H1 (cell line): ENCODE results near the gene PCDH18. TPM values are rescaled to one million over a fixed set of nuclear protein-coding genes. Genes with fewer than 3 reads are reported as not detected.

Experiments
- CTCF ChIA-PET: fragments of 300-600 bp; sonication (Branson Sonifier 250); formaldehyde crosslinking; loops from one replicate; lab custom pipeline; 2021; ENCODE audit not compliant: partially characterized antibody; lab: Charles Lee
- POLR2A ChIA-PET: fragments of 300-600 bp; sonication (Branson Sonifier 250); formaldehyde crosslinking; loops from one replicate; lab custom pipeline; 2021; ENCODE audit warnings: inconsistent platforms; ENCODE audit not compliant: partially characterized antibody; lab: Charles Lee
- DNase-seq, 2 experiments: peaks; one replicate each; pipeline versions ENCODE4 v3.0.0 to v3.0.0-alpha.2; 2010 to 2022; ENCODE audit warnings: low spot score in 2 of 2, low read depth in 1 of 2, mixed read lengths in 1 of 2
- FAIRE-seq: peaks from 2 replicates; lab custom pipeline; 2011; peaks lifted over from hg19 to GRCh38; lab: Jason Lieb, UNC
- H2AFZ ChIP-seq: 2 replicates; pipeline ENCODE4 v1.8.1; 2012; ENCODE audit warnings: low read length, inconsistent platforms
- H2AK5ac ChIP-seq: 2 replicates; pipeline ENCODE4 v1.6.1; 2013; ENCODE audit warnings: low read depth, low read length
- H2BK120ac ChIP-seq: replicated peaks from 2 replicates; pipeline ENCODE3; 2013; ENCODE audit warnings: low read depth, low read length, inconsistent platforms
- H2BK12ac ChIP-seq: 2 replicates; pipeline ENCODE4 v1.6.1; 2013; ENCODE audit warnings: low read depth, low read length
- H2BK15ac ChIP-seq: 2 replicates; pipeline ENCODE4 v1.6.1; 2013; ENCODE audit warnings: low read length
- H2BK20ac ChIP-seq: 2 replicates; pipeline ENCODE4 v1.6.1; 2013; ENCODE audit warnings: low read length
- H2BK5ac ChIP-seq: 2 replicates; pipeline ENCODE4 v1.6.1; 2013; ENCODE audit warnings: low read depth, low read length
- H3K14ac ChIP-seq: 2 replicates; pipeline ENCODE4 v1.6.1; 2013; ENCODE audit warnings: inconsistent platforms; ENCODE audit not compliant: insufficient read length
- H3K18ac ChIP-seq: 2 replicates; pipeline ENCODE4 v1.6.1; 2013; ENCODE audit warnings: low read length; ENCODE audit errors: extremely low read depth
- H3K23ac ChIP-seq: 2 replicates; pipeline ENCODE4 v1.6.1; 2013; ENCODE audit warnings: inconsistent platforms; ENCODE audit not compliant: insufficient read length
- H3K23me2 ChIP-seq: 2 replicates; pipeline ENCODE4 v1.6.1; 2013; ENCODE audit warnings: low read depth, low read length
- H3K27ac ChIP-seq: 2 replicates; pipeline ENCODE4 v1.6.1; 2011; ENCODE audit warnings: low read depth, low read length, inconsistent platforms
- H3K27me3 ChIP-seq, 4 experiments: replicated peaks in 1 of 4; 1 replicate in 1 of 4; 2 replicates in 3 of 4; pipeline versions ENCODE4 v1.6.1 to v1.8.1; 2011 to 2013; ENCODE audit warnings: low read length in 3 of 4, mild to moderate bottlenecking in 3 of 4, inconsistent platforms in 2 of 4, mixed read lengths in 2 of 4, moderate library complexity in 1 of 4; ENCODE audit not compliant: control insufficient read depth in 3 of 4, insufficient read depth in 3 of 4; ENCODE audit errors: extremely low read depth in 1 of 4
- H3K36me3 ChIP-seq, 4 experiments: 2 replicates each; pipeline versions ENCODE4 v1.6.1 to v1.8.1; 2011 to 2013; ENCODE audit warnings: mild to moderate bottlenecking in 4 of 4, low read length in 3 of 4, moderate library complexity in 2 of 4, control low read depth in 1 of 4, inconsistent platforms in 1 of 4; ENCODE audit not compliant: insufficient read depth in 4 of 4, control insufficient read depth in 2 of 4
- H3K4ac ChIP-seq: replicated peaks from 2 replicates; pipeline ENCODE3; 2013; ENCODE audit warnings: low read length, low read depth, mixed read lengths, inconsistent platforms; ENCODE audit not compliant: insufficient read length
- H3K4me1 ChIP-seq, 4 experiments: replicated peaks in 1 of 4; 1 replicate in 1 of 4; 2 replicates in 3 of 4; pipeline versions ENCODE4 v1.6.1 to v1.8.1; 2011 to 2013; ENCODE audit warnings: low read length in 3 of 4, inconsistent platforms in 2 of 4, mixed read lengths in 1 of 4; ENCODE audit not compliant: insufficient read depth in 4 of 4, control insufficient read depth in 3 of 4
- H3K4me2 ChIP-seq, 2 experiments: 2 replicates each; pipeline versions ENCODE4 v1.6.1 to v1.8.1; 2011 to 2013; ENCODE audit warnings: low read depth in 2 of 2, low read length in 2 of 2, control low read depth in 1 of 2, inconsistent platforms in 1 of 2, mild to moderate bottlenecking in 1 of 2; ENCODE audit not compliant: insufficient read depth in 1 of 2
- H3K4me3 ChIP-seq, 4 experiments: fragments of 200-600, 300-600 bp in 1 of 4; sonication (generic), shearing (Covaris generic), sonication (Bioruptor Twin) in 1 of 4; 2 replicates each; pipeline versions ENCODE4 v1.5.1 to v1.8.1; 2011 to 2016; ENCODE audit warnings: low read length in 4 of 4, low read depth in 3 of 4, control low read depth in 2 of 4, inconsistent platforms in 2 of 4, mild to moderate bottlenecking in 2 of 4, mixed read lengths in 1 of 4, moderate library complexity in 1 of 4; ENCODE audit not compliant: insufficient read depth in 2 of 4; ENCODE audit errors: extremely low read depth in 1 of 4
- H3K56ac ChIP-seq: replicated peaks from 2 replicates; pipeline ENCODE3; 2013; ENCODE audit warnings: low read depth, mild to moderate bottlenecking, mixed read lengths, low read length, inconsistent platforms; ENCODE audit not compliant: insufficient read length
- H3K79me1 ChIP-seq: 2 replicates; pipeline ENCODE4 v1.6.1; 2013; ENCODE audit warnings: low read depth, low read length, control low read depth
- H3K79me2 ChIP-seq, 2 experiments: 2 replicates each; pipeline versions ENCODE4 v1.6.1 to v1.8.1; 2012 to 2013; ENCODE audit warnings: low read length in 2 of 2, mild to moderate bottlenecking in 2 of 2, inconsistent platforms in 1 of 2; ENCODE audit not compliant: insufficient read depth in 2 of 2, control insufficient read depth in 1 of 2
- H3K9ac ChIP-seq, 4 experiments: replicated peaks in 1 of 4; 1 replicate in 1 of 4; 2 replicates in 3 of 4; pipeline versions ENCODE4 v1.6.1 to v1.8.1; 2011 to 2013; ENCODE audit warnings: low read depth in 3 of 4, low read length in 3 of 4, control low read depth in 2 of 4, mild to moderate bottlenecking in 2 of 4, moderate library complexity in 2 of 4, inconsistent platforms in 1 of 4; ENCODE audit errors: extremely low read depth in 1 of 4
- H3K9me3 ChIP-seq, 2 experiments: 2 replicates each; pipeline versions ENCODE4 v1.6.1 to v1.8.1; 2012 to 2013; ENCODE audit warnings: mild to moderate bottlenecking in 2 of 2, moderate library complexity in 2 of 2, control low read depth in 1 of 2, inconsistent platforms in 1 of 2, low read depth in 1 of 2, low read length in 1 of 2, mixed read lengths in 1 of 2; ENCODE audit not compliant: insufficient read depth in 2 of 2
- H4K20me1 ChIP-seq, 2 experiments: replicated peaks in 1 of 2; 2 replicates each; pipeline versions ENCODE3 to v1.8.1; 2011 to 2013; ENCODE audit warnings: inconsistent platforms in 2 of 2, low read length in 2 of 2, mild to moderate bottlenecking in 1 of 2; ENCODE audit not compliant: insufficient read depth in 2 of 2, control insufficient read depth in 1 of 2
- H4K5ac ChIP-seq: 2 replicates; pipeline ENCODE4 v1.6.1; 2013; ENCODE audit warnings: low read length, low read depth, mixed read lengths, inconsistent platforms; ENCODE audit not compliant: insufficient read length
- H4K8ac ChIP-seq: 2 replicates; pipeline ENCODE4 v1.8.0; 2013; ENCODE audit warnings: mild to moderate bottlenecking, moderate library complexity, low read length, inconsistent platforms; ENCODE audit not compliant: insufficient read depth; ENCODE audit errors: extremely low read depth
- H4K91ac ChIP-seq: replicated peaks from 2 replicates; pipeline ENCODE3; 2013; ENCODE audit warnings: low read length, mixed read lengths, inconsistent platforms; ENCODE audit not compliant: insufficient read length
- CBX8 ChIP-seq: fragments of 300-800, 300-1000 bp; sonication (generic); IDR thresholded peaks from 2 replicates; pipeline ENCODE4 v1.7.1; 2016; ENCODE audit warnings: low read depth, low read length, borderline replicate concordance
- YY1 ChIP-seq: IDR thresholded peaks from 2 replicates; pipeline ENCODE4 v1.6.1; 2011; ENCODE audit warnings: low read depth, mild to moderate bottlenecking, low read length
- WGBS, 2 experiments: shearing (Covaris generic) in 1 of 2; methylation state at CpG; one replicate each; pipeline versions ENCODE4 v1.1.6 to v1.1.7; 2013 to 2015; ENCODE audit warnings: low lambda C conversion rate in 2 of 2, mixed read lengths in 2 of 2, inconsistent platforms in 1 of 2, low coverage in 1 of 2, missing lambda C conversion rate in 1 of 2; ENCODE audit not compliant: insufficient replicate concordance in 2 of 2, insufficient coverage in 1 of 2, insufficient read length in 1 of 2; ENCODE audit errors: extremely low coverage in 1 of 2, missing lambda C conversion rate in 1 of 2; 5-methylcytosine and 5-hydroxymethylcytosine counted together
- polyA plus RNA-seq, 7 experiments: library from polyadenylated mRNA; depleted of rRNA in 3 of 7; stranded (reverse) in 5 of 7; unstranded in 2 of 7; fragments of >200 nt in 5 of 7; fragments of 200-250 nt in 2 of 7; gene quantifications; 1 replicate in 5 of 7; 2 replicates in 1 of 7; 4 replicates in 1 of 7; pipeline versions ENCODE4 v1.2.1 to v1.2.3, GENCODE V29; 2011 to 2013; ENCODE audit warnings: missing spikeins in 2 of 7, mixed read lengths in 2 of 7
- total RNA-seq: library from RNA; stranded (reverse); fragmentation: NEBNext Ultra II Directional; extraction: Animal tissue kit (Norgen Biotek cat#: 25700); gene quantifications from 2 replicates; pipeline ENCODE4 v1.2.1, GENCODE V29; 2021

The PCDH18 gene
- total and polyA plus RNA-seq, 2 of the 8 experiments (the other 6 are each of a cell fraction or from before 2014, with no cell fraction given), result 28.8 to 41.8 TPM

- Histone ChIP-seq H2AFZ (no peak overlapping the region), H3K9me3 (no peaks in the 10 kb centered on the region), H4K8ac (no peak overlapping the region), H3K4ac (no peak overlapping the region), H3K4me2 (no peak overlapping the region), H3K79me2 (no peaks in the 10 kb centered on the region), H3K18ac (no peak overlapping the region), H3K14ac (no peak overlapping the region), H2BK120ac (no peak overlapping the region), H3K9ac (no peak overlapping the region), H3K4me3 (no peak overlapping the region), H4K5ac (no peak overlapping the region), H3K36me3 (no peaks in the 10 kb centered on the region), H4K91ac (no peak overlapping the region), H3K79me1 (no peaks in the 10 kb centered on the region), H2AK5ac (no peak overlapping the region), H3K4me1 (peaks cover 0 to 2% (median 0%) of the 10 kb centered on the region in 4 experiments; a peak in 1 of 7 replicates), H3K23ac (no peak overlapping the region), H3K23me2 (no peaks in the 10 kb centered on the region), H2BK5ac (no peak overlapping the region), H2BK12ac (no peak overlapping the region), H3K27ac (no peak overlapping the region), H3K56ac (no peak overlapping the region), H2BK20ac (no peak overlapping the region), H4K20me1 (no peaks in the 10 kb centered on the region), H2BK15ac (no peak overlapping the region), H3K27me3 (no peaks in the 10 kb centered on the region)
- no peak for TF ChIP-seq CBX8
- no peak for TF ChIP-seq YY1
- ChIA-PET POLR2A (no interaction called here), CTCF (no interaction called here)
- 88% methylated on average over 2 of the region's 2 CpGs; no CpG with 5 or more reads in 1 of the 2 experiments for WGBS, 2 experiments
- FAIRE-seq (no peak), DNase-seq (no peak)
These were observed 39.9 kb upstream of the PCDH18 start for GRCh38 chr4:137572163-137572562.
